Ovary (tissue), 9 donors: ENCODE data around the gene CEP170. TPM values are rescaled to one million over a fixed set of nuclear protein-coding genes. Genes with fewer than 3 reads are reported as not detected.

Experiments
- DNase-seq, 5 donors: peaks; one replicate each; pipeline ENCODE4 v3.0.0-alpha.2; 2019 to 2020
- H3K27ac ChIP-seq, 2 donors: fragments of 200-600 bp; one replicate each; pipeline versions ENCODE4 v1.5.1 to v1.8.0; 2019 to 2022
- H3K27me3 ChIP-seq: fragments of 200-600 bp; one replicate; pipeline ENCODE4 v1.8.0; 2022
- H3K36me3 ChIP-seq: fragments of 200-600 bp; sonication (generic); one replicate; pipeline ENCODE4 v1.5.1; 2019
- H3K4me1 ChIP-seq: one replicate; pipeline ENCODE4 v1.8.1; 2013; ENCODE audit warnings: mild to moderate bottlenecking, moderate library complexity; ENCODE audit not compliant: insufficient read depth
- H3K4me3 ChIP-seq: fragments of 200-600 bp; sonication (generic); one replicate; pipeline ENCODE4 v1.5.1; 2017
- H3K9me3 ChIP-seq, 2 donors: fragments of 200-600 bp in 1 of 2; sonication (generic) in 1 of 2; one replicate each; pipeline versions ENCODE4 v1.5.1 to v1.8.1; 2013 to 2019; ENCODE audit warnings: mild to moderate bottlenecking in 1 of 2, moderate library complexity in 1 of 2
- CTCF ChIP-seq, 3 donors: fragments of 450-650 bp in 2 of 3; fragments of 200-600 bp in 1 of 3; IDR thresholded peaks; one replicate each; pipeline versions ENCODE4 v1.5.1 to v1.8.0; 2016 to 2022; ENCODE audit warnings: antibody characterized with exemption in 3 of 3, mild to moderate bottlenecking in 1 of 3
- EP300 ChIP-seq: sonication (generic); formaldehyde crosslinking; IDR thresholded peaks from one replicate; pipeline ENCODE4 v1.6.1; 2017; ENCODE audit warnings: antibody characterized with exemption
- POLR2A ChIP-seq: fragments of 450-650 bp; IDR thresholded peaks from one replicate; pipeline ENCODE4 v1.6.1; 2017; ENCODE audit warnings: antibody characterized with exemption, mild to moderate bottlenecking, moderate library complexity
- WGBS, 3 donors: extraction: QIAGEN DNeasy Blood & Tissue Kit in 1 of 3; methylation state at CpG; one replicate each; pipeline versions ENCODE4 v1.1.5 to v1.1.7; 2013 to 2017; 5-methylcytosine and 5-hydroxymethylcytosine counted together
- intact Hi-C, 4 donors: fragments of 100-400 bp; cut with DNase I; formaldehyde crosslinking; loops; one replicate each; pipeline versions ENCODE4 v1.11.0 to v1.15.1; 2022 to 2023
- polyA plus RNA-seq, 2 donors: library from polyadenylated mRNA; stranded (reverse); fragments of 200-250 nt in 1 of 2; fragments of 350-450 nt in 1 of 2; fragmentation: Illumina TruSeq in 1 of 2; extraction: RNeasy Lipid Tissue Mini Kit (QIAGEN cat#74804) in 1 of 2; gene quantifications; one replicate each; pipeline ENCODE4 v1.2.3, GENCODE V29; 2013 to 2014
- total RNA-seq, 7 donors: library from RNA; depleted of rRNA in 2 of 7; stranded (reverse); fragments of >200 nt in 2 of 7; fragmentation: NEBNext Ultra II Directional in 3 of 7; extraction: Animal tissue kit (Norgen Biotek cat#: 25700) in 3 of 7; gene quantifications; one replicate each; pipeline versions ENCODE4 v1.1.0 to v1.2.4, GENCODE V29; 2016 to 2023
- donor health status: DM: no; HTN: no; CAD: no; lungs with moderate emphysema.
- donor health status: DM: no; HTN: no; CAD: no.
- donor health status: Bipolar disorder and iron deficiency.
- donor health status: DM: yes; HTN: yes; CAD: no.
- donor health status: DM: no; HTN: no; CAD: no.
- donor health status: DM: yes; HTN: yes; CAD: no.

CEP170 gene
- total and polyA plus RNA-seq, 9 donors = 16.4 to 66.4 (median 42.6) TPM

- Histone ChIP-seq H3K4me3 (no peak overlapping the region), H3K36me3 (no peaks in the 10 kb centered on the region), H3K27ac (no peak overlapping the region), H3K9me3 (no peaks in the 10 kb centered on the region), H3K4me1 (peaks cover 8% of the 10 kb centered on the region), H3K27me3 (no peaks in the 10 kb centered on the region)
- TF ChIP-seq CTCF (IDR thresholded peaks at IDR 0.05) = no peak
- no peak for TF ChIP-seq EP300
- TF ChIP-seq POLR2A = no peak
- 33 to 43% (median 33%) methylated on average over 4 of the region's 4 CpGs for WGBS, 3 donors
- DNase-seq = no peak
- intact Hi-C loops = no loop called here
Observed at GRCh38 chr1:243234978-243235647, 20.0 kb downstream of the CEP170 start.

GRCh38 chr1:243233908-243234307 lies 21.2 kb downstream of the CEP170 start:
- 72 to 80% (median 75%) methylated on average over 2 of the region's 2 CpGs for WGBS, 3 donors

GRCh38 chr1:243230914-243231313 lies 24.2 kb downstream of the CEP170 start:
- Histone ChIP-seq H3K4me1 (peaks cover 5% of the 10 kb centered on the region), H3K36me3 (no peaks in the 10 kb centered on the region), H3K9me3 (no peaks in the 10 kb centered on the region), H3K27me3 (no peaks in the 10 kb centered on the region), H3K27ac (no peak overlapping the region), H3K4me3 (no peak overlapping the region)
- intact Hi-C loops = no loop called here
- no peak for DNase-seq
- TF ChIP-seq POLR2A (no peak), EP300 (no peak), CTCF (IDR thresholded peaks at IDR 0.05) (no peak)

More at GRCh38 chr1:243233908-243234307, 21.2 kb downstream of the CEP170 start:
- H3K4me1 ChIP-seq = peaks cover 8% of the 10 kb centered on the region
- H3K4me3 ChIP-seq = no peak overlapping the region
- DNase-seq = no peak
- intact Hi-C loops = no loop called here
- H3K27ac ChIP-seq = no peak overlapping the region
- no peaks in the 10 kb centered on the region for H3K9me3 ChIP-seq
- no peaks in the 10 kb centered on the region for H3K36me3 ChIP-seq
- no peaks in the 10 kb centered on the region for H3K27me3 ChIP-seq
- no peak for TF ChIP-seq EP300
- TF ChIP-seq POLR2A = no peak
- TF ChIP-seq CTCF (IDR thresholded peaks at IDR 0.05) = no peak

- no peak overlapping the region for H3K4me3 ChIP-seq
- 94 to 97% (median 96%) methylated on average over 1 of the region's 1 CpG for WGBS, 3 donors
- H3K4me1 ChIP-seq = peaks cover 5% of the 10 kb centered on the region
- H3K27ac ChIP-seq = no peak overlapping the region
- TF ChIP-seq POLR2A (no peak), EP300 (no peak), CTCF (IDR thresholded peaks at IDR 0.05) (no peak)
- DNase-seq = no peak
- H3K27me3 ChIP-seq = no peaks in the 10 kb centered on the region
- no peaks in the 10 kb centered on the region for H3K36me3 ChIP-seq
- H3K9me3 ChIP-seq = no peaks in the 10 kb centered on the region
- intact Hi-C loops = no loop called here
Observed at GRCh38 chr1:243229526-243229925, 25.6 kb downstream of the CEP170 start.
